Suprapubic skin (tissue), 4 donors: Measurements from ENCODE around the gene DIP2C.

ENCODE experiments used
- EP300 ChIP-seq: sonication (generic); formaldehyde crosslinking; IDR thresholded peaks from one replicate; pipeline ENCODE4 v1.6.1; 2017; ENCODE audit warnings: antibody characterized with exemption
- POLR2A ChIP-seq, 2 donors: fragments of 450-650 bp; IDR thresholded peaks; one replicate each; pipeline ENCODE4 v1.6.1; 2017; ENCODE audit warnings: antibody characterized with exemption in 2 of 2, mild to moderate bottlenecking in 2 of 2, moderate library complexity in 2 of 2
- POLR2AphosphoS5 ChIP-seq, 3 donors: sonication (generic); formaldehyde crosslinking; IDR thresholded peaks; one replicate each; pipeline ENCODE4 v1.6.1; 2017; ENCODE audit warnings: antibody characterized with exemption in 3 of 3
- TF ChIP-seq, protein P1 (sequence below), 2 donors: fragments of 200-600 bp in 1 of 2; fragments of 450-650 bp in 1 of 2; sonication (generic) in 1 of 2; IDR thresholded peaks; one replicate each; pipeline ENCODE4 v1.5.1; 2016 to 2019; ENCODE audit warnings: antibody characterized with exemption in 2 of 2, mild to moderate bottlenecking in 1 of 2, moderate library complexity in 1 of 2

- TF ChIP-seq, protein P1, sequence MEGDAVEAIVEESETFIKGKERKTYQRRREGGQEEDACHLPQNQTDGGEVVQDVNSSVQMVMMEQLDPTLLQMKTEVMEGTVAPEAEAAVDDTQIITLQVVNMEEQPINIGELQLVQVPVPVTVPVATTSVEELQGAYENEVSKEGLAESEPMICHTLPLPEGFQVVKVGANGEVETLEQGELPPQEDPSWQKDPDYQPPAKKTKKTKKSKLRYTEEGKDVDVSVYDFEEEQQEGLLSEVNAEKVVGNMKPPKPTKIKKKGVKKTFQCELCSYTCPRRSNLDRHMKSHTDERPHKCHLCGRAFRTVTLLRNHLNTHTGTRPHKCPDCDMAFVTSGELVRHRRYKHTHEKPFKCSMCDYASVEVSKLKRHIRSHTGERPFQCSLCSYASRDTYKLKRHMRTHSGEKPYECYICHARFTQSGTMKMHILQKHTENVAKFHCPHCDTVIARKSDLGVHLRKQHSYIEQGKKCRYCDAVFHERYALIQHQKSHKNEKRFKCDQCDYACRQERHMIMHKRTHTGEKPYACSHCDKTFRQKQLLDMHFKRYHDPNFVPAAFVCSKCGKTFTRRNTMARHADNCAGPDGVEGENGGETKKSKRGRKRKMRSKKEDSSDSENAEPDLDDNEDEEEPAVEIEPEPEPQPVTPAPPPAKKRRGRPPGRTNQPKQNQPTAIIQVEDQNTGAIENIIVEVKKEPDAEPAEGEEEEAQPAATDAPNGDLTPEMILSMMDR (IDR thresholded peaks at IDR 0.05), result no peak
- TF ChIP-seq POLR2A (IDR thresholded peaks at IDR 0.05) (no peak), POLR2AphosphoS5 (IDR thresholded peaks at IDR 0.05) (no peak), EP300 (no peak)
These were observed 340.4 kb downstream of the DIP2C start for GRCh38 chr10:349081-349480.
